HCT116 (cell line): ENCODE data around the gene MRPS33. TPM values are rescaled to one million over a fixed set of nuclear protein-coding genes. Genes with fewer than 3 reads are reported as not detected.

ENCODE experiments used
- ATAC-seq: fragments of 200-7000 bp; cut with Tn5 transposase; 2 replicates; pipeline ENCODE4 v1.9.1; 2020; ENCODE audit warnings: mild to moderate bottlenecking, moderate library complexity
- BruUV-seq: library from RNA; stranded (reverse); fragments of 400-500 nt; replicated peaks from 2 replicates; lab custom pipeline; 2021; lab: Mats Ljungman, UMichigan
- CTCF ChIA-PET: fragments of 300-600 bp; sonication (Branson Sonifier 250); formaldehyde crosslinking; loops from one replicate; lab custom pipeline; 2021; ENCODE audit warnings: antibody characterized with exemption; lab: Charles Lee
- POLR2A ChIA-PET: fragments of 300-600, 350-600 bp; sonication (Branson Sonifier 250); formaldehyde crosslinking; loops from one replicate; lab custom pipeline; 2021; ENCODE audit warnings: antibody characterized with exemption; lab: Charles Lee
- RAD21 ChIA-PET, 2 experiments: fragments of 300-600 bp; sonication (Branson Sonifier 250); formaldehyde crosslinking; loops; one replicate each; lab custom pipeline; 2023; ENCODE audit warnings: low total read pairs in 2 of 2; ENCODE audit not compliant: uncharacterized antibody in 2 of 2, unreplicated experiment in 2 of 2, low non-redundant PET in 1 of 2; lab: Charles Lee
- DNase-seq: peaks from one replicate; pipeline ENCODE4 v3.0.0-alpha.2; 2010; ENCODE audit warnings: low read depth, low spot score
- H2AFZ ChIP-seq: fragments of 200-600 bp; shearing (Covaris generic), sonication (generic); 2 replicates; pipeline ENCODE4 v1.6.1; 2017; ENCODE audit warnings: low read depth, mixed run types, mixed read lengths, antibody characterized with exemption, low read length; ENCODE audit not compliant: poor library complexity, severe bottlenecking
- H3K27ac ChIP-seq: 2 replicates; pipeline ENCODE4 v1.5.1; 2012; ENCODE audit warnings: low read depth, low read length
- H3K27me3 ChIP-seq: fragments of 200-600 bp; sonication (generic); 2 replicates; pipeline ENCODE4 v1.6.1; 2016; ENCODE audit warnings: mixed run types, low read length, mixed read lengths; ENCODE audit not compliant: insufficient read depth
- H3K36me3 ChIP-seq, 2 experiments: fragments of 200-500 bp in 1 of 2; fragments of 200-600 bp in 1 of 2; sonication (Bioruptor generic) in 1 of 2; sonication (generic) in 1 of 2; 2 replicates each; pipeline versions ENCODE4 v1.5.1 to v1.6.1; 2014 to 2016; ENCODE audit warnings: low read length in 2 of 2, inconsistent platforms in 1 of 2, mixed read lengths in 1 of 2, mixed run types in 1 of 2; ENCODE audit not compliant: insufficient read depth in 2 of 2, control insufficient read depth in 1 of 2
- H3K4me1 ChIP-seq, 2 experiments: fragments of 200-600 bp in 1 of 2; sonication (generic) in 1 of 2; 2 replicates each; pipeline versions ENCODE4 v1.5.1 to v1.6.1; 2012 to 2017; ENCODE audit warnings: low read length in 2 of 2, inconsistent platforms in 1 of 2, mild to moderate bottlenecking in 1 of 2, mixed read lengths in 1 of 2, mixed run types in 1 of 2, moderate library complexity in 1 of 2; ENCODE audit not compliant: insufficient read depth in 2 of 2, control insufficient read depth in 1 of 2
- H3K4me2 ChIP-seq: fragments of 200-600 bp; sonication (generic); 2 replicates; pipeline ENCODE4 v1.6.1; 2017; ENCODE audit warnings: mixed run types, low read length, mixed read lengths
- H3K4me3 ChIP-seq, 2 experiments: fragments of 200-600 bp in 1 of 2; sonication (generic) in 1 of 2; replicated peaks in 1 of 2; 2 replicates each; pipeline ENCODE4 v1.5.1; 2011 to 2016; ENCODE audit warnings: low read length in 2 of 2, control low read depth in 1 of 2, low read depth in 1 of 2, mild to moderate bottlenecking in 1 of 2, mixed read lengths in 1 of 2, mixed run types in 1 of 2
- H3K79me2 ChIP-seq: fragments of 200-600 bp; sonication (generic); 2 replicates; pipeline ENCODE4 v1.6.1; 2017; ENCODE audit warnings: mild to moderate bottlenecking, mixed run types, low read length, moderate library complexity, mixed read lengths; ENCODE audit not compliant: insufficient read depth
- H3K9ac ChIP-seq: fragments of 200-600 bp; sonication (generic); 2 replicates; pipeline ENCODE4 v1.6.1; 2016; ENCODE audit warnings: low read length, mixed read lengths
- H3K9me2 ChIP-seq: fragments of 200-600 bp; sonication (generic), shearing (Covaris generic); 2 replicates; pipeline ENCODE4 v1.6.1; 2017; ENCODE audit warnings: mixed run types, mild to moderate bottlenecking, moderate library complexity; ENCODE audit not compliant: insufficient read depth
- H3K9me3 ChIP-seq, 2 experiments: fragments of 200-500 bp in 1 of 2; fragments of 200-600 bp in 1 of 2; sonication (Bioruptor generic) in 1 of 2; sonication (generic) in 1 of 2; 2 replicates each; pipeline ENCODE4 v1.6.1; 2014 to 2017; ENCODE audit warnings: low read length in 2 of 2, mixed read lengths in 2 of 2, inconsistent platforms in 1 of 2, low read depth in 1 of 2, mild to moderate bottlenecking in 1 of 2, mixed run types in 1 of 2, moderate library complexity in 1 of 2; ENCODE audit not compliant: control insufficient read depth in 1 of 2, insufficient read depth in 1 of 2
- H4K20me1 ChIP-seq: fragments of 200-600 bp; sonication (generic), shearing (Covaris generic); 2 replicates; pipeline ENCODE4 v1.6.1; 2017; ENCODE audit warnings: mixed run types, mild to moderate bottlenecking, moderate library complexity; ENCODE audit not compliant: insufficient read depth
- CBX3 ChIP-seq: IDR thresholded peaks from 2 replicates; pipeline ENCODE4 v1.6.1; 2012; ENCODE audit warnings: low read depth
- CEBPB ChIP-seq: IDR thresholded peaks from 2 replicates; pipeline ENCODE4 v1.6.1; 2012; ENCODE audit warnings: low read depth
- FOSL1 ChIP-seq: IDR thresholded peaks from 2 replicates; pipeline ENCODE4 v1.6.1; 2012; ENCODE audit warnings: low read depth
- POLR2A ChIP-seq: IDR thresholded peaks from 2 replicates; pipeline ENCODE4 v1.7.0; 2011; ENCODE audit warnings: borderline replicate concordance; ENCODE audit not compliant: insufficient read depth, insufficient read length; ENCODE audit errors: extremely low read depth
- RAD21 ChIP-seq: IDR thresholded peaks from 2 replicates; pipeline ENCODE4 v1.6.1; 2012; ENCODE audit warnings: low read depth, mild to moderate bottlenecking
- SRF ChIP-seq: IDR thresholded peaks from 2 replicates; pipeline ENCODE4 v1.6.1; 2012; ENCODE audit warnings: low read depth
- TCF7L2 ChIP-seq: IDR thresholded peaks from 2 replicates; pipeline ENCODE4 v1.7.0; 2011; ENCODE audit warnings: borderline replicate concordance, inconsistent platforms; ENCODE audit not compliant: insufficient read depth, insufficient read length; ENCODE audit errors: extremely low read depth
- YY1 ChIP-seq: IDR thresholded peaks from 2 replicates; pipeline ENCODE4 v1.6.1; 2011; ENCODE audit warnings: low read length, low read depth, moderate library complexity, mild to moderate bottlenecking; ENCODE audit not compliant: insufficient replicate concordance; ENCODE audit errors: extremely low read depth
- ZNF274 ChIP-seq: fragments of 200-500 bp; sonication (Bioruptor generic); IDR thresholded peaks from 2 replicates; pipeline ENCODE4 v1.6.1; 2014; ENCODE audit warnings: mild to moderate bottlenecking, low read depth, low read length, inconsistent platforms
- intact Hi-C: fragments of 100-400 bp; cut with micrococcal nuclease; formaldehyde crosslinking; loops from 2 replicates; pipeline ENCODE4 v1.10.0; 2022
- total RNA-seq: library from RNA; stranded (reverse); gene quantifications from one replicate; pipeline ENCODE4 v1.2.1, GENCODE V29; 2021; ENCODE audit not compliant: unreplicated experiment
- TF ChIP-seq, protein P1 (sequence below): IDR thresholded peaks from 2 replicates; pipeline ENCODE4 v1.6.1; 2012; ENCODE audit warnings: low read depth
- TF ChIP-seq, protein P2 (sequence below), 3 experiments: fragments of 200-600 bp in 1 of 3; sonication (generic) in 1 of 3; IDR thresholded peaks in 2 of 3; conservative IDR thresholded peaks in 1 of 3; 2 replicates each; pipeline ENCODE4 v1.5.1; 2012 to 2017; ENCODE audit warnings: low read depth in 2 of 3, low read length in 2 of 3, antibody characterized with exemption in 1 of 3, borderline replicate concordance in 1 of 3, control low read depth in 1 of 3, mild to moderate bottlenecking in 1 of 3, mixed read lengths in 1 of 3, mixed run types in 1 of 3, moderate library complexity in 1 of 3; ENCODE audit not compliant: insufficient read depth in 1 of 3
- TF ChIP-seq, protein P3 (sequence below): IDR thresholded peaks from 2 replicates; pipeline ENCODE4 v1.6.1; 2011; ENCODE audit warnings: mild to moderate bottlenecking, low read length, moderate library complexity; ENCODE audit not compliant: insufficient replicate concordance; ENCODE audit errors: extremely low read depth

Gene MRPS33
- total RNA-seq, 1 experiment from 2014 or later: 77.3 TPM

DNA sequence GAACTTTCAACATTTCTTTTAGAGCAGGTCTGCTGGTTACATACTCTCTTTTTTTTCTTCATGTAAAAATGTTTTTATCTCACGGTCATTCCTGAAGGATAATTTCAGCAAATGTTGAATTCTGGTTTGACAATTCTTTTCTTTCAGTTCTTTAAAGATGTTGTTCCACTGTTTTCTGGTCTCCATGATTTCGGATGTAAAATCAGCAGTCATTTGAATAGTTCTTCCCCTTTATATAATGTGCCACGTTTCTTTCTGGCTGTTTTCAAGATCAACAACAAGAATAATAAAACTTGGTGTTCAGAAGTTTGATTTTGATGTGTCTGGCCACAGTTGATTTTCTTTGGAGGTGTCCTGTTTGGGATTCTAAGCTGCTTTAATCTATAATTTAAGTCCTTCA is 14.0 kb upstream of the MRPS33 start (continued):
- TF ChIP-seq, protein P1, sequence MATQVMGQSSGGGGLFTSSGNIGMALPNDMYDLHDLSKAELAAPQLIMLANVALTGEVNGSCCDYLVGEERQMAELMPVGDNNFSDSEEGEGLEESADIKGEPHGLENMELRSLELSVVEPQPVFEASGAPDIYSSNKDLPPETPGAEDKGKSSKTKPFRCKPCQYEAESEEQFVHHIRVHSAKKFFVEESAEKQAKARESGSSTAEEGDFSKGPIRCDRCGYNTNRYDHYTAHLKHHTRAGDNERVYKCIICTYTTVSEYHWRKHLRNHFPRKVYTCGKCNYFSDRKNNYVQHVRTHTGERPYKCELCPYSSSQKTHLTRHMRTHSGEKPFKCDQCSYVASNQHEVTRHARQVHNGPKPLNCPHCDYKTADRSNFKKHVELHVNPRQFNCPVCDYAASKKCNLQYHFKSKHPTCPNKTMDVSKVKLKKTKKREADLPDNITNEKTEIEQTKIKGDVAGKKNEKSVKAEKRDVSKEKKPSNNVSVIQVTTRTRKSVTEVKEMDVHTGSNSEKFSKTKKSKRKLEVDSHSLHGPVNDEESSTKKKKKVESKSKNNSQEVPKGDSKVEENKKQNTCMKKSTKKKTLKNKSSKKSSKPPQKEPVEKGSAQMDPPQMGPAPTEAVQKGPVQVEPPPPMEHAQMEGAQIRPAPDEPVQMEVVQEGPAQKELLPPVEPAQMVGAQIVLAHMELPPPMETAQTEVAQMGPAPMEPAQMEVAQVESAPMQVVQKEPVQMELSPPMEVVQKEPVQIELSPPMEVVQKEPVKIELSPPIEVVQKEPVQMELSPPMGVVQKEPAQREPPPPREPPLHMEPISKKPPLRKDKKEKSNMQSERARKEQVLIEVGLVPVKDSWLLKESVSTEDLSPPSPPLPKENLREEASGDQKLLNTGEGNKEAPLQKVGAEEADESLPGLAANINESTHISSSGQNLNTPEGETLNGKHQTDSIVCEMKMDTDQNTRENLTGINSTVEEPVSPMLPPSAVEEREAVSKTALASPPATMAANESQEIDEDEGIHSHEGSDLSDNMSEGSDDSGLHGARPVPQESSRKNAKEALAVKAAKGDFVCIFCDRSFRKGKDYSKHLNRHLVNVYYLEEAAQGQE: no peak

DNA sequence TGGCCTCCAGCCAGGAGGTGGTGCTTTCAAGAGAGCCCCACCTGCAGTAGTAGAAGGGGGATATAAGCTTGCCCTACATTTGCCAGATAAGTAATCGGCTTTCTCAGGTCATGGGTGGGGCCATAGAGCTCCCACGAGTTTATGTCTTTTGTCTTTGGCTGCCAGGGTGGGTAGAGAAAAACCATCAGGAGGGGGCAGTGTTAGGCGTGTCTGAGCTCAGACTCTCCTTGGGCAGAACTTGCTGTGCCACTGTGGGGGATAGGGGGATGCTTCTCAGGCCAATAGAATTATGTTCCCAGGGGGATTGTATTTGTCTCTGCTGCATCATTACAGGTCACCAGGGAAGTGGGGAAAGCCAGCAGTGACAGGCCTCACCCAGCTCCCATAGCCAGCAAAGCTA is 12.3 kb upstream of the MRPS33 start:
- ChIA-PET RAD21 (no interaction called here), CTCF (no interaction called here), POLR2A (no interaction called here)
- intact Hi-C loops: no loop called here
- Histone ChIP-seq H2AFZ (no peak overlapping the region), H3K27me3 (no peaks in the 10 kb centered on the region), H3K27ac (no peak overlapping the region), H3K36me3 (no peaks in the 10 kb centered on the region), H3K9me3 (peaks cover 0 to 8% of the 10 kb centered on the region in 2 experiments; a peak in 2 of 4 replicates), H3K4me1 (no peaks in the 10 kb centered on the region), H3K4me3 (no peak overlapping the region), H4K20me1 (no peaks in the 10 kb centered on the region), H3K9me2 (no peaks in the 10 kb centered on the region), H3K4me2 (no peak overlapping the region), H3K79me2 (no peaks in the 10 kb centered on the region), H3K9ac (no peak overlapping the region)
- BruUV-seq: no TSS peak
- TF ChIP-seq YY1 (no peak), SRF (no peak), CEBPB (no peak), RAD21 (no peak), FOSL1 (no peak), CBX3 (no peak), TCF7L2 (no peak), ZNF274 (no peak), POLR2A (no peak)
- TF ChIP-seq, protein P2, sequence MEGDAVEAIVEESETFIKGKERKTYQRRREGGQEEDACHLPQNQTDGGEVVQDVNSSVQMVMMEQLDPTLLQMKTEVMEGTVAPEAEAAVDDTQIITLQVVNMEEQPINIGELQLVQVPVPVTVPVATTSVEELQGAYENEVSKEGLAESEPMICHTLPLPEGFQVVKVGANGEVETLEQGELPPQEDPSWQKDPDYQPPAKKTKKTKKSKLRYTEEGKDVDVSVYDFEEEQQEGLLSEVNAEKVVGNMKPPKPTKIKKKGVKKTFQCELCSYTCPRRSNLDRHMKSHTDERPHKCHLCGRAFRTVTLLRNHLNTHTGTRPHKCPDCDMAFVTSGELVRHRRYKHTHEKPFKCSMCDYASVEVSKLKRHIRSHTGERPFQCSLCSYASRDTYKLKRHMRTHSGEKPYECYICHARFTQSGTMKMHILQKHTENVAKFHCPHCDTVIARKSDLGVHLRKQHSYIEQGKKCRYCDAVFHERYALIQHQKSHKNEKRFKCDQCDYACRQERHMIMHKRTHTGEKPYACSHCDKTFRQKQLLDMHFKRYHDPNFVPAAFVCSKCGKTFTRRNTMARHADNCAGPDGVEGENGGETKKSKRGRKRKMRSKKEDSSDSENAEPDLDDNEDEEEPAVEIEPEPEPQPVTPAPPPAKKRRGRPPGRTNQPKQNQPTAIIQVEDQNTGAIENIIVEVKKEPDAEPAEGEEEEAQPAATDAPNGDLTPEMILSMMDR (IDR thresholded peaks at IDR 0.05 in 2 of 3, conservative IDR thresholded peaks at IDR 0.05 in 1 of 3; ENCODE audit: borderline replicate concordance in 1 of 3, insufficient read depth in 1 of 3, low read depth in 2 of 3, low read length in 2 of 3): no peak
- TF ChIP-seq, protein P3, sequence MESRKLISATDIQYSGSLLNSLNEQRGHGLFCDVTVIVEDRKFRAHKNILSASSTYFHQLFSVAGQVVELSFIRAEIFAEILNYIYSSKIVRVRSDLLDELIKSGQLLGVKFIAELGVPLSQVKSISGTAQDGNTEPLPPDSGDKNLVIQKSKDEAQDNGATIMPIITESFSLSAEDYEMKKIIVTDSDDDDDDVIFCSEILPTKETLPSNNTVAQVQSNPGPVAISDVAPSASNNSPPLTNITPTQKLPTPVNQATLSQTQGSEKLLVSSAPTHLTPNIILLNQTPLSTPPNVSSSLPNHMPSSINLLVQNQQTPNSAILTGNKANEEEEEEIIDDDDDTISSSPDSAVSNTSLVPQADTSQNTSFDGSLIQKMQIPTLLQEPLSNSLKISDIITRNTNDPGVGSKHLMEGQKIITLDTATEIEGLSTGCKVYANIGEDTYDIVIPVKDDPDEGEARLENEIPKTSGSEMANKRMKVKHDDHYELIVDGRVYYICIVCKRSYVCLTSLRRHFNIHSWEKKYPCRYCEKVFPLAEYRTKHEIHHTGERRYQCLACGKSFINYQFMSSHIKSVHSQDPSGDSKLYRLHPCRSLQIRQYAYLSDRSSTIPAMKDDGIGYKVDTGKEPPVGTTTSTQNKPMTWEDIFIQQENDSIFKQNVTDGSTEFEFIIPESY: no peak
- DNase-seq (no peak), ATAC-seq (no peak; the same call in 1 of the 2 replicates)
